Neuronal stem cell (in vitro differentiated cells): ENCODE measurements around the gene CNTF.

Source experiments
- DNase-seq: peaks from one replicate; pipeline ENCODE4 v3.0.0-alpha.2; 2013; ENCODE audit warnings: low spot score
- H2AFZ ChIP-seq: one replicate; pipeline ENCODE4 v1.6.1; 2013; ENCODE audit warnings: mild to moderate bottlenecking, low read length, inconsistent platforms
- H2AK5ac ChIP-seq: 2 replicates; pipeline ENCODE4 v1.6.1; 2013; ENCODE audit warnings: low read depth, mild to moderate bottlenecking, inconsistent platforms, low read length, moderate library complexity, mixed read lengths
- H2BK120ac ChIP-seq: 2 replicates; pipeline ENCODE4 v1.6.1; 2013; ENCODE audit warnings: low read depth, mild to moderate bottlenecking, inconsistent platforms, low read length, moderate library complexity, mixed read lengths
- H2BK12ac ChIP-seq: one replicate; pipeline ENCODE4 v1.6.1; 2013; ENCODE audit warnings: low read length, inconsistent platforms
- H2BK15ac ChIP-seq: 2 replicates; pipeline ENCODE4 v1.6.1; 2013; ENCODE audit warnings: mild to moderate bottlenecking, low read length, inconsistent platforms, mixed read lengths
- H2BK5ac ChIP-seq: one replicate; pipeline ENCODE4 v1.6.1; 2013; ENCODE audit warnings: inconsistent platforms, mild to moderate bottlenecking, low read length, moderate library complexity
- H3K14ac ChIP-seq: one replicate; pipeline ENCODE4 v1.6.1; 2013; ENCODE audit warnings: low read length, inconsistent platforms
- H3K18ac ChIP-seq: 2 replicates; pipeline ENCODE4 v1.6.1; 2013; ENCODE audit warnings: low read length, inconsistent platforms
- H3K23ac ChIP-seq: 2 replicates; pipeline ENCODE4 v1.6.1; 2013; ENCODE audit warnings: low read depth, mild to moderate bottlenecking, mixed read lengths, low read length, inconsistent platforms; ENCODE audit not compliant: poor library complexity
- H3K27ac ChIP-seq: replicated peaks from 3 replicates; pipeline ENCODE4 v1.5.1; 2013; ENCODE audit warnings: low read length, inconsistent platforms
- H3K27me3 ChIP-seq, 3 experiments: 2 replicates each; pipeline ENCODE4 v1.6.1; 2013; ENCODE audit warnings: low read length in 3 of 3, mild to moderate bottlenecking in 2 of 3, inconsistent platforms in 1 of 3, low read depth in 1 of 3, mixed read lengths in 1 of 3, moderate library complexity in 1 of 3; ENCODE audit not compliant: control insufficient read depth in 3 of 3, insufficient read depth in 3 of 3
- H3K36me3 ChIP-seq, 2 donors: replicated peaks in 1 of 2; 2 replicates each; pipeline ENCODE4 v1.6.1; 2013; ENCODE audit warnings: low read length in 2 of 2; ENCODE audit not compliant: control insufficient read depth in 2 of 2, insufficient read depth in 2 of 2
- H3K4ac ChIP-seq: 2 replicates; pipeline ENCODE4 v1.6.1; 2013; ENCODE audit warnings: inconsistent platforms, mild to moderate bottlenecking, low read length, moderate library complexity
- H3K4me1 ChIP-seq, 2 donors: 1 replicate in 1 of 2; 2 replicates in 1 of 2; pipeline ENCODE4 v1.6.1; 2013; ENCODE audit warnings: low read length in 2 of 2, low read depth in 1 of 2; ENCODE audit not compliant: control insufficient read depth in 2 of 2, insufficient read depth in 1 of 2
- H3K4me2 ChIP-seq: one replicate; pipeline ENCODE4 v1.6.1; 2013; ENCODE audit warnings: mild to moderate bottlenecking, low read length, inconsistent platforms; ENCODE audit not compliant: insufficient read depth, poor library complexity, severe bottlenecking
- H3K4me3 ChIP-seq, 2 donors: 2 replicates each; pipeline ENCODE4 v1.5.1; 2013; ENCODE audit warnings: low read length in 2 of 2, mild to moderate bottlenecking in 2 of 2, inconsistent platforms in 1 of 2, moderate library complexity in 1 of 2
- H3K79me1 ChIP-seq: one replicate; pipeline ENCODE4 v1.6.1; 2013; ENCODE audit warnings: low read depth, mild to moderate bottlenecking, inconsistent platforms, low read length, moderate library complexity
- H3K9ac ChIP-seq: one replicate; pipeline ENCODE4 v1.6.1; 2013; ENCODE audit warnings: mild to moderate bottlenecking, low read depth, low read length, inconsistent platforms; ENCODE audit not compliant: poor library complexity
- H3K9me3 ChIP-seq, 2 donors: replicated peaks in 1 of 2; 2 replicates each; pipeline versions ENCODE3 to v1.6.1; 2013; ENCODE audit warnings: low read length in 2 of 2, mild to moderate bottlenecking in 2 of 2, inconsistent platforms in 1 of 2, low read depth in 1 of 2, mixed read lengths in 1 of 2, moderate library complexity in 1 of 2; ENCODE audit not compliant: control insufficient read depth in 2 of 2, insufficient read depth in 1 of 2
- H4K8ac ChIP-seq: one replicate; pipeline ENCODE4 v1.6.1; 2013; ENCODE audit warnings: low read depth, mild to moderate bottlenecking, inconsistent platforms, low read length, moderate library complexity
- H4K91ac ChIP-seq: one replicate; pipeline ENCODE4 v1.6.1; 2013; ENCODE audit warnings: low read length, low read depth, mild to moderate bottlenecking, inconsistent platforms; ENCODE audit not compliant: poor library complexity
- WGBS, 2 donors: extraction: QIAGEN DNeasy Blood & Tissue Kit; methylation state at CpG; one replicate each; pipeline ENCODE4 v1.1.7; 2013; ENCODE audit warnings: missing lambda C conversion rate in 2 of 2, mixed read lengths in 1 of 2; ENCODE audit not compliant: insufficient read length in 2 of 2, insufficient replicate concordance in 1 of 2; ENCODE audit errors: extremely low coverage in 2 of 2; 5-methylcytosine and 5-hydroxymethylcytosine counted together

Gene CNTF

DNA sequence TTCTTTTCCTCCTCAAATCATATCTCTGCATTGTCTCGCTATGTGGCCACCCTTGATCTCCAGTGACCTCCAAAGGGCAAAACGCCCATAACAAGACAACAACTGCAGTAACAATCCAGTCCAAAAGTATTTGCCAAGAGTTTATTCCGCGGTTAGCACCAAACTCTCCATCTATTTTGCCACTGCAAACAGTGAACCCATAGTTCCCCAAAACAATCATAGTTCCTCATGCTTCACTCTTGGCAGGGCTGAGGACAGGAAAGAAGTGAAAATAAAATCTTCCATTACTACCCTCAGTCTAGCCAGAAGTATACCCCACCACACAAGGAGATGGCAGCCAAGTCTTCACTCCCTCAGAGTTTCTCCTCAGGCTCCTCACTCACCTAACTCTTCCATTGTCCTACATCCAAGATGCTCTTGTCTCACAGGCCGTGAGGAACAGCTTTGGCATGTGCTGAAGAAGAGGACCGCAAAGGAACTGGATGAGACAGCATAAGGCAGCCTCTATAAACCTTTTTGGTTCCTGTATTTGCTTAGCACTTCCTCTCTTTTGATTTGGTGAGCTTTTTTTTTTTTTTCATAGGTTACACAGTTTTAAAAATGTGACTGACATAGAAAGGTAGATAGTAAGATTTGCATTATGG is 47.0 kb upstream of the CNTF start, which contains the start of gene LPXN:
Gene LPXN, minus strand, starts transcription at position 480 of the 644 bp plus-strand sequence. Its CDS starts 84 bp downstream, at position 396.
- H3K9ac ChIP-seq: no peak within 1 kb of the TSS
- no peak within 1 kb of the TSS for H4K91ac ChIP-seq
- H3K4me2 ChIP-seq: no peak within 1 kb of the TSS
- no peak for DNase-seq
- H3K14ac ChIP-seq: no peak within 1 kb of the TSS
- WGBS, 2 donors: no CpG with 5 or more reads among the region's 6 CpGs
- H3K79me1 ChIP-seq: no peaks in the 10 kb centered on the region
- no peak within 1 kb of the TSS for H3K18ac ChIP-seq
- H3K27me3 ChIP-seq: no peaks in the 10 kb centered on the region
- no peaks in the 10 kb centered on the region for H3K9me3 ChIP-seq
- no peak within 1 kb of the TSS for H2BK5ac ChIP-seq
- H3K27ac ChIP-seq: no peak within 1 kb of the TSS
- H3K4ac ChIP-seq: no peak within 1 kb of the TSS
- no peak within 1 kb of the TSS for H2BK15ac ChIP-seq
- H3K36me3 ChIP-seq: peaks cover 0 to 5% of the 10 kb centered on the region in 2 donors
- peak within 1 kb of the TSS in 1 of 2 donors; percentile 97 for H3K4me3 ChIP-seq
- peaks cover 0 to 1% of the 10 kb centered on the region in 2 donors for H3K4me1 ChIP-seq
- no peak within 1 kb of the TSS for H3K23ac ChIP-seq
- H4K8ac ChIP-seq: no peak within 1 kb of the TSS
- no peak within 1 kb of the TSS for H2BK12ac ChIP-seq
- H2AK5ac ChIP-seq: no peak within 1 kb of the TSS
- H2AFZ ChIP-seq: no peak within 1 kb of the TSS
- H2BK120ac ChIP-seq: no peak within 1 kb of the TSS

DNA sequence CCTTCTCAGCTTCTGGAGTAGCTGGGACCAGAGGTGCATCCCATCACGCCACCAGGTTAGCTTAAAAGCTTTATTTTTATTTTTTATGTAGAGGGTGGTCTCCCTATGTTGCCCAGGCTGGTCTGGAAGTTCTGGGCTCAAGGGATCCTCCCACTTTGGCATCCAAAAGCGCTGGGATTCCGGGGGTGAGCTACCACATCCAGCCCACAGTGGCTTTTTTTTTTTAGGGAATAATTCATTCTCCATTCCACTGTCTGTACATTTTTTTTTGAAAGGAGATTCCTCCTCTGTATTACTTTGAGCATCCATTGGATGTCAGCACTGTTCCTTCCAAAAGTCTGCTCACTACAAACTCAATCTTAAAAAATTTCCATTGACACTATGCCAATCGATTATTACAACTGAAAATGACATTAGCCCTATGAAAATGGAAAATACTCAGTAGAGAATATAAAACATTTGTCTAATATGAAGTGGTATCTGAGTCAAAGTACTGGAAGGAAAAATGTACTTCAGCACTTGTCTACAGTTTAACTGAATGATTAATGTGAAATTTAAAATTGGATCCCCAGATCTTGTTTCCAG is 45.5 kb upstream of the CNTF start:
- no peak overlapping the region for H2BK15ac ChIP-seq
- no peak overlapping the region for H4K8ac ChIP-seq
- no peak overlapping the region for H3K27ac ChIP-seq
- H3K18ac ChIP-seq: no peak overlapping the region
- H3K36me3 ChIP-seq: peaks cover 0 to 17% of the 10 kb centered on the region in 2 donors
- no peak overlapping the region for H4K91ac ChIP-seq
- H3K4ac ChIP-seq: no peak overlapping the region
- no peak overlapping the region for H2AK5ac ChIP-seq
- H2BK12ac ChIP-seq: no peak overlapping the region
- H2AFZ ChIP-seq: peak overlapping the region; percentile 93
- no peak overlapping the region for H3K14ac ChIP-seq
- H3K4me3 ChIP-seq: peak overlapping the region in 1 of 2 donors; percentile 97
- H3K4me2 ChIP-seq: peak overlapping the region; percentile 45
- H3K9me3 ChIP-seq: no peaks in the 10 kb centered on the region
- no peak overlapping the region for H3K9ac ChIP-seq
- H3K23ac ChIP-seq: no peak overlapping the region
- no CpG with 5 or more reads among the region's 4 CpGs for WGBS, 2 donors
- no peak overlapping the region for H2BK5ac ChIP-seq
- DNase-seq: no peak
- no peaks in the 10 kb centered on the region for H3K27me3 ChIP-seq
- no peak overlapping the region for H2BK120ac ChIP-seq
- H3K4me1 ChIP-seq: peaks cover 1 to 9% of the 10 kb centered on the region in 2 donors
- H3K79me1 ChIP-seq: no peaks in the 10 kb centered on the region

DNA sequence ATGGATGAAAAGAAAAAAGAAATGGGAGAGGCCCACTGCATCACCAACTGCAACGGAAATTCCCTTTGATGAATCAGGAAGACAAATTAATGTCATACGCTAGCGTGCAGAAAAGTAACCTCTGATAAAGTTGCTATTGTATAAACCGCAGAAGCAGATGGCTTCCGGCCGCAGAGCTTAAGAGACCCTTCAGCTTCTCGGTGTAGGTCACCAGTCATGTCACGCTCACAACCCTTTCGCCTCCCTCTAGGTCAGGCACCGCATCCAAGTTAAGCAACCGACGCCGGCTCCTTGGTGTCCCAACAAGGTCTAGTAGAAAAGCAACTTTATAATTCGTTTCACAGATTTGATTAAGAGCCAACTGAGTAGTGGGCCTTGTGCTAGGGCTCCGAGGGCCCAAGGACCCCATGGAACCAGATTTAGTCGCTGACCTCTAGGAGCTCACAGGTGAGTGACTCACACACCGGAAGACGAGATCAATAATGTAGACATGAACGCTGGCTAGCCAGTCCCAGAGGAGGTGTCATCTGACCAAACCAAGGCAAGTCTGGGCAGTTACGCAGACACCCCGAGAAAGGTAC is 44.8 kb upstream of the CNTF start:
- H4K8ac ChIP-seq: no peak overlapping the region
- DNase-seq: no peak
- no peak overlapping the region for H2BK12ac ChIP-seq
- no peak overlapping the region for H3K4ac ChIP-seq
- no peak overlapping the region for H2BK5ac ChIP-seq
- peak overlapping the region; percentile 45 for H3K4me2 ChIP-seq
- H3K4me3 ChIP-seq: peak overlapping the region; percentile 91 to 97
- no peak overlapping the region for H4K91ac ChIP-seq
- no peaks in the 10 kb centered on the region for H3K9me3 ChIP-seq
- H2AFZ ChIP-seq: peak overlapping the region; percentile 93
- no peak overlapping the region for H3K23ac ChIP-seq
- H3K36me3 ChIP-seq: peaks cover 0 to 21% of the 10 kb centered on the region in 2 donors
- peak overlapping the region; percentile 89 for H3K27ac ChIP-seq
- H2AK5ac ChIP-seq: no peak overlapping the region
- H3K4me1 ChIP-seq: peaks cover 1 to 9% of the 10 kb centered on the region in 2 donors
- no peaks in the 10 kb centered on the region for H3K27me3 ChIP-seq
- no peak overlapping the region for H2BK15ac ChIP-seq
- peak overlapping the region; percentile 56 for H3K18ac ChIP-seq
- H2BK120ac ChIP-seq: no peak overlapping the region
- no peak overlapping the region for H3K14ac ChIP-seq
- H3K79me1 ChIP-seq: no peaks in the 10 kb centered on the region
- H3K9ac ChIP-seq: peak overlapping the region; percentile 70
- WGBS, 2 donors: no CpG with 5 or more reads among the region's 21 CpGs

DNA sequence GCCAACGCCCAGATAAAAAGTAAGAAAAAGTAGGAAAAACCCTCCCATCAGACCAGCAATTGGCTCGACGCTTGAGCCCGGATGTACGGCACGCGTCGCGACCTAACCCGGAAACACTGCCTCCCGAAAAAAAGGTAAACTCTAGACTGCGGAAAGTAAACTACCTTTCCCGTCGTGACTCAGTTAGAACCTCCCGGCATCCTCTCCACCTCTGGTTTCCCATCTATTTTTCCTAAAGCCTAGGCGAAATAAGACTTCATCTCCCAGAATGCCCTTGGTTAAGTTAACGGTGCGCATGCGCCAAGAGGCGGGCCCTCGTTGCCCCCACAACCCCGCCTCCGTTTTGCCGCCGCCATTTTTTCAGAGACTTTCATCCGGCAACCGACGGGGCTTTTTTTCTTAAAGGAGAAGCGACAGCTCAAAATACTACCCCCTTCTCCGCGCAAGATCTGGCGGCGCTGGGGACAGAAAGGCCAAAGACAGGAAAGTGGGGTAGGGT is 44.3 kb upstream of the CNTF start:
- Histone ChIP-seq H3K23ac (peak overlapping the region; percentile 97), H2AFZ (peak overlapping the region; percentile 97), H3K9me3 (no peaks in the 10 kb centered on the region), H3K27me3 (no peaks in the 10 kb centered on the region), H2AK5ac (no peak overlapping the region), H3K4ac (no peak overlapping the region), H3K4me2 (peak overlapping the region; percentile 45), H2BK120ac (peak overlapping the region; percentile 72), H3K4me3 (peak overlapping the region; percentile 93 to 97), H2BK15ac (no peak overlapping the region), H4K91ac (no peak overlapping the region), H3K18ac (peak overlapping the region; percentile 100), H3K27ac (peak overlapping the region; percentile 99), H2BK5ac (peak overlapping the region; percentile 98), H3K4me1 (peaks cover 1 to 9% of the 10 kb centered on the region in 2 donors), H2BK12ac (no peak overlapping the region), H3K79me1 (no peaks in the 10 kb centered on the region), H3K9ac (peak overlapping the region; percentile 97), H3K14ac (peak overlapping the region; percentile 71), H4K8ac (no peak overlapping the region), H3K36me3 (peaks cover 0 to 21% of the 10 kb centered on the region in 2 donors)
- no CpG with 5 or more reads among the region's 33 CpGs for WGBS, 2 donors
- peak; percentile 98 for DNase-seq
